IPS-NIHi7 (cell line): ENCODE results near the gene NXN.
"Not testable (repeated sequence)": the region's sequence is repeated elsewhere in the genome, so short reads cannot be mapped to it uniquely, and the experiment has no call there.

Experiments
- DNase-seq: peaks from one replicate; pipeline ENCODE4 v3.0.0; 2012; ENCODE audit warnings: mixed read lengths; ENCODE audit errors: extremely low spot score

NXN gene

GRCh38 chr17:800446-801242 is 178.9 kb downstream of the NXN start:
- no peak for DNase-seq

DNA sequence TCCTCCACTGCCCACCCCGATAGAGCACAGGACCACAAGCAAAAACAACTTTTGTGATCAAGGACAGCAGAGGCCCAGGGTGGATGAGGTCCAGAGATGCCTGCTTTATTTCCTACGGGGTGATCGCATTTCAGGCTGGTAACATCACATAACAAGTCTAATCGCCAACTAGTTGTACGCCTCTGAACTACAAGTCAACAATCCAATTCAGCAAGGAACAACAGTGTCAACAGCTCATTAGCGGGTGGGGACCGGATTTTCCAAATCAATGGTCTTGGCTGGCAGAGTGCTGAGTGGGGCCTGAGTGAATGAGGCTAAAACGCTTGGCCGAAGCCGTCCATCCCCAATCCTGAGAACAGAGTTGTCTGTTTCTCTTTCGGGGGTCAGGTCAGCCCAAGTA is 180.3 kb downstream of the NXN start:
- DNase-seq = no peak

DNA sequence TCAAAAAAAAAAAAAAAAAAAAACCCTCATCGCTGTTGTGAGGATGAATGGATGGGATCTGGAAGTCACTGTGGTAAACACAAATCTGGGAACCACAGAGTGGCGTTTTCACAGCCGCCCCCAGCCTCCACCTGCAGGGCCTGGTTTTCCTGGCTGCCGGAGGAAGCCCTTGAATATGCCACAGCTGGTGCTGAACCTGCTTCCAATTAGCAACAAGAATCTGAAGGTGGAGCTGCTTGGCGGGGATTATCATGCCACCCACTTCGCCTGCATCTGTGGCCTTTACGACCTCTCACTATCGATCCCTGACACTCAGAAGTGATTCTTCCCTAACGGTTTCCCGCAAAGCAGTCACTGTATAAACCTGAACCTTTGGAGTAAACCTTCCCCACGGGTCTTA is 181.3 kb downstream of the NXN start:
- DNase-seq = no peak

GRCh38 chr17:797236-797840 is 182.2 kb downstream of the NXN start:
- DNase-seq = no peak

DNA sequence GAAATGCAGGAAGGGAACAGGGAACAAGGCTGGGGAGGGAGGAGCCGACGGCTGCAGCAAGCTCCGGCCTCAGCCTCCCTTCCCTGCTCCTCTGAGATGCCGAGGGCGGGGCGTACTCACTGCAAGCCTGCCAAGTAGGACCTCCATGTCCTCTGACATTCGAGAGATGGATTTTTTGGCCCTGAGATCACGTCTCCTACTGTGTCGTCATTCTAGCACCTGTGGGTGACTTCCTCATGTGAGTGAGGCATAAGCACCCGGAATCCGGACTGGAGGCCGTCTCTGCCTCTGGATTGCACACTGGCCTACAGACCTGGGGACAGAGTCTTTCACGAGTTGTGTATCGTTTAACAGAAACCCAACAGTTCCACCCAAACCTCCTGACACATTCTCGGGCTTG is 183.0 kb downstream of the NXN start:
- DNase-seq = no peak

DNA sequence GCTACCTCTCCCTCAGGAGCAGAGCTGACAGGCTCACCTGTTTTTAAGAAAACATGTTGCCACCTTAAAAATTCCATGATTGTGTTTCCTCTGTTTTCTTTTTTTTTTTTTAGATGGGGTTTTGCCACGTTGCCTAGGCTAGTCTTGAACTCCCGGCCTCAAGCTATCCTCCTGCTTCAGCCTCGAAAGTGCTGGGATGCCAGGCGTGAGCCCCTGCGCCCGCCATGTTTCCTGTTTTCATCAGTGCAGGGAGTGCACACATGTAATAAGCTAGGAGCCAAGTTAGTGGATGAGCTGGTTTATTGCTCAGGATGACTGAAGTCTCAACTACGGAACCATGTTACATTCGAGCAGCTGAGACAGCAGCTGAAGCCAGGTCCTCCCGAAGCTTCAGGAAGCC is 183.9 kb downstream of the NXN start:
- DNase-seq = no peak

- no peak for DNase-seq
Observed at GRCh38 chr17:795276-795675, 184.3 kb downstream of the NXN start.

DNA sequence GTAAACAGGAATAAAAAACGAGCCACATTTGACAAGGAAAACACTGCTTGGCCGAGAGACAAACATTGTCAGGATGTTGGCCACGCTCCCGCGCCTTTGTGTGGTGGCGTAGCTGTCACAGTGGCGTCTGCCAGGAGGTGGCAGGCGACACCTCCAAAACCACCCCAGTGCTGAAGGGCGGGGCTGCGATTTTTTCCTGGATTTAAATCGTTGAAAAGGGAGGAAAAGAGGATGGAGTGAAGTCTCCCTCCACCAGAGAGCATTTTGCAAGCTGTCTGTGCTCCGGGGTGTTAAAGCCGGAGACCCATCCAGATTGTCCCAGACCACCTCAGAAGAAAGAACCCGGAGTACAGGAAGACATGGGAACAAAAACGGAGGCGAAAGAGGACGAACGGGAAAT is 184.7 kb downstream of the NXN start:
- peak; percentile 85 for DNase-seq

DNA sequence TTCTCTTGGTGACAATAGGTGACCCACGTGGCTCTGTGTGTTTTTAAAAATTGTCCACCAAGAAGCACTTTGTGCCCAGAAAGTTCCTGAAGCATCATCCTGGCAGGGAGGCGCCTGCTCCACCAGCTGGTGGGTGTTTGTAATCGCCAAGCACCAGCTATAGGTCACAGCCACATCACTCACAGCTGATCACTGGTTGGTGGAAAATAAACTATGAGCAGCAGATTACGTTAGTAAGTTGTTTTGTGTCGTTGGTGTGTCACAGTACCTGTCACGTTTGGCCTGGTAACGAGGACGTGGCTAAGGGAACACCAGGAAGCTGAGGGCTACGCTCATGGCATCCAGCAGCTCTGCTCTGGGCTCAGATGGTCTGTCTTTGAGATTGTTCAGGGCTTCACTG is 187.3 kb downstream of the NXN start:
- DNase-seq = no peak

GRCh38 chr17:791829-792228 is 187.7 kb downstream of the NXN start:
- DNase-seq = no peak

DNA sequence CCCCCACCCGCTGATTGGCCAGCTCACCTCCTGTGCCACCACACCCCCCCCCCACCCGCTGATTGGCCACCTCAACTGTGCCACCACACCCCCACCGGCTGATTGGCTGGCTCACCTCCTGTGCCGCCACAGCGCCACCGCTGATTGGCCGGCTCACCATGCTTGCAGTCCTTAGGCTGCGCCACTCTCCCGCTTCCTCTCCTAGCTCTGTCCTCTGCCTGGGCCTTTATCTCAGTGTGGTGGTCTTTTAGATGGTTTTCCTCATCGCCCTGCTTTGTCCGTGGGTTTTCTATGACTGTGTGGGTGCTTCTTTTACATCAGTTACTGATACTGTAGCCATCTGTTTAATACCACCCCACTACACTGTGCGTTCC is 188.7 kb downstream of the NXN start:
- DNase-seq = not testable (repeated sequence)

GRCh38 chr17:789931-790873 is 189.4 kb downstream of the NXN start:
- peak; percentile 54 for DNase-seq

GRCh38 chr17:789160-789840 is 190.3 kb downstream of the NXN start:
- no peak for DNase-seq

- DNase-seq = no peak
Observed at GRCh38 chr17:788551-788950, 191.0 kb downstream of the NXN start.

GRCh38 chr17:787641-788221 is 191.8 kb downstream of the NXN start:
- DNase-seq = no peak

DNA sequence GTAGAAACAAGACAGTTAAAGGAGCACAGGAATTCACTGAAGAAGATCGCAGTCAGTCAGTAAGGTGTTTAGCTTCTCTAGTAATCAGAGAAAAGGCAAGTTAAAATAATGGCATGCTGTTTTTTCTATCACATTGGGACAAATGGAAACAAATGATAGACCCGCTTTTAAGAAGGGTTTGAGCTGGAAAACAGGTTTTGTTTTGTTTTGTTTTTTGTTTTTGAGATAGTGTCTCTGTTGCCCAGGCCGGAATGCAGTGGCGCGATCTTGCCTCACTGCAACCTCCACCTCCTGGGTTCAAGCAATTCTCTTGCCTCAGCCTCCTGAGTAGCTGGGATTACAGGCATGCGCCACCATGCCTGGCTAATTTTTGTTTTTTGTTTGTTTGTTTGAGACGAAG is 193.7 kb downstream of the NXN start:
- DNase-seq = not testable (repeated sequence)

DNA sequence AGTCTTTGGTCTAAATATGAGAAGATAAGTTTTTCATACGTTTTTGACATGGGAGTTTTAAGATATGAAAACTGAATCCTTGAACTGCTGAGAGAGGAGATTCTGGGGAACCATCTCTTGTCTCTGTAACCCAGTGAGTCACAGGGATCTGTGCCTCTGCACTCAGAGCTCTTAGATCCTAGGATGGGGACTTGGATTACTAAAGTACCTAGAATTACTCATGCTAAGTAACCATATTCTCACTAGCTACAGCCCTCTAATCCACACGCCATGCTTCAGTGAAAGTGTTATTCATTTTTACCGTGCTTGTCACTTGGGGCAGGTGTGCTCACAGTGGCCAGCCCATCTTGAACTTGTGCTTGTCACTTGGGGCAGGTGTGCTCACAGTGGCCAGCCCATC is 195.4 kb downstream of the NXN start:
- no peak for DNase-seq

DNA sequence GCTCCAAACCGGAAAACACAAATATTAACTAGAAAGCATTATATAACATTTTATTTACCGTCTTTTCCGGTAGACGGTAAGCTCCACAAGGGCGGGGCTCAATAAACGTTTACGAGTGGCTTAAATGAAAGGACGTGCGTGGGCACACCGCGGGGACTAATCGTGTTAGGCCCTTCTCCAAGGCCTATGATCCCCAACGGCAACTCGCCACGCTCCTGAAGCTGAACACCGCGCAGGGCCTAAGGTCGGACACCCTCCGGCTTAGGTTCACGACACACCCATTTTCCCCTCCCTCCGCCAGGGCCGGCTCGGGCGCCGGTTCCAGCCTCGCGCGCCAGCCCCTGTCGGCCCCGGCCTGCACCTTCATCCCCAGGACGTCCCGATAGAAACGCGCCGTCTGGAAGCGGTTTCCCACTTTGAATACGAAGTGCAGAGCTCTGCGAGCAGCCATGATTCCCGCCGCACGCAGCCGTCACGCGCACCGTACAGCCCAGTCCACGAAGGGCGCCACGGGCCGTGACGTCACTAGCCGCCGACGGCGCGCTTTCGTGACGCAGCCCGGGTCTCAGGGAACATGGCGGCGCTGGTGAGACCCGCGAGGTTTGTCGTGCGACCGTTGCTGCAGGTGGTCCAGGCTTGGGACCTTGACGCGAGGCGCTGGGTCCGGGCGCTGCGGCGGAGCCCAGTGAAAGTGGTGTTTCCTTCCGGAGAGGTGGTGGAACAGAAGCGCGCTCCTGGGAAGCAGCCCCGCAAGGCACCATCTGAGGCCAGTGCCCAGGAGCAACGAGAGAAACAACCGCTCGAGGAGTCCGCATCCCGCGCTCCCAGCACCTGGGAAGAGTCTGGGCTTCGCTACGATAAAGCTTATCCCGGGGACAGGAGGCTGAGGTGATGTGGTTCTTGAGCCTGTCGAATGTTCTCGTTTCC is 197.5 kb downstream of the NXN start, which contains the start of the genes GLOD4 and MRM3:
GLOD4 (minus strand) TSS at position 476 of the 927 bp plus-strand sequence; CDS start at position 451, 25 bp downstream.
MRM3 (plus strand) TSS at position 549 of the 927 bp plus-strand sequence; CDS start at position 575, 26 bp downstream.
- DNase-seq = peak; percentile 93

GRCh38 chr17:778096-778495 is 201.5 kb downstream of the NXN start:
- no peak for DNase-seq

- no peak for DNase-seq
Observed at GRCh38 chr17:774313-774584, 205.3 kb downstream of the NXN start.
